GM21529 (cell line): Measurements from ENCODE around the gene WNT7A.

ENCODE experiments used
- ATAC-seq: cut with Tn5 transposase; IDR thresholded peaks from one replicate; pipeline ENCODE4 v1.9.1; 2021; ENCODE audit not compliant: unreplicated experiment

Gene WNT7A

GRCh38 chr3:13846716-13847570 lies 32.9 kb downstream of the WNT7A start:
- no peak for ATAC-seq

DNA sequence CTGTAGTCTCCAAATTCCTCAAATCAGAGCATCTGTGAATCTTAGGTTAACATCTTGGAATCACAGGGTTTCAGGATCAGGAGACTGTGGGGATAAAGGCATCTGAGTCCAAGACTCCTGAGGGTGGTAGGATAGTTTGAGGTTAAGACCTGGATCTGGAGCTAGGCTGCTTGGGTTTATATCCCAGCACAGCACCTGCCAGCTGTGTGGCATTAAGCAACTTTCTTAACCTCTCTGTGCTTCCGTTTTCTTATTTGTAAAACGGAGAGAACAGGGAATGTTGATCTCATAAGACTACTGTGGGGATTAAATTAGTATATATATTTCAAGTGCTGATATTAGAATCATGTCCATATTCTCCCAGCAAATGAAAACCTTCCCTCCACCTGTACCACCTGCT lies 33.6 kb downstream of the WNT7A start:
- no peak for ATAC-seq

- no peak for ATAC-seq
Observed at GRCh38 chr3:13845806-13846205, 34.1 kb downstream of the WNT7A start.

DNA sequence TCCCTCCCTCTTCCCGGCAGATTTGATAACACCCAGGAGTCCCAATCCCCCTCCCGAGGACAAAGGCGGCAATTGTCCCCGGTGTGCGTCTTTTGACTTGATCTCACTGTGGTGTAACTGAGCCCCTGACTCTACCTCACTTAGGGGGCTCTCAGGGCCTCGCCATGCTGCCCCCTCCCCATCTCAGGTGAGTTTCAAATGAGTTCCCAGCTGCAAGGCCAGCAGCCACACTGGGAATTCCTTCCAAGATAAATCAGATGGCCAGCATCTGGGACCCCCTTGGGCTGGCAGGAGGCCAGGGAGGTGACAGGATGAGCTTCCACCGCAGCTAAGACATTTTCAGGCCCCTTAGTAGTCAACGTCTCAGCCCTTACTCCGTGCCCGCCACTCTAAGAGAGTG lies 35.0 kb downstream of the WNT7A start:
- no peak for ATAC-seq

- no peak for ATAC-seq
Observed at GRCh38 chr3:13844286-13844685, 35.6 kb downstream of the WNT7A start.

- ATAC-seq = no peak
Observed at GRCh38 chr3:13843351-13843750, 36.5 kb downstream of the WNT7A start.

DNA sequence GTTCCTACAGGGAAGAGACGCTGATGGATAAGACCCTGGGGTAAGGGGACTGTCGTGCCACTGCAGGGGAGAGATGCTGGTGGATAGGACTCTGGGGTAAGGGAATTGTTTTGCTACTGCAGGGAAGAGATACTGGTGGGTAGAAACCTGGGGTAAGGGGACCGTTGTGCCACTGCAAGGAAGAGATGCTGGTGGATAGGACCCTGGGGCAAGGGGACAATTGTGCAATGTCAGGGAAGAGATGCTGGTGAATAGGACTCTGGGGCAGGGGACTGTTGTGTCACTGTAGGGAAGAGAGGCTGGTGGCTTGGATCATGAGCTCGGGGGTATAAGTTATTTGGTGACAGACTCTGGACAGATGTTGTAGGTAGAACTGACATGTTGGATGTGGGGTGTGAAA lies 37.6 kb downstream of the WNT7A start:
- ATAC-seq = no peak

GRCh38 chr3:13841826-13842225 lies 38.0 kb downstream of the WNT7A start:
- ATAC-seq = no peak

DNA sequence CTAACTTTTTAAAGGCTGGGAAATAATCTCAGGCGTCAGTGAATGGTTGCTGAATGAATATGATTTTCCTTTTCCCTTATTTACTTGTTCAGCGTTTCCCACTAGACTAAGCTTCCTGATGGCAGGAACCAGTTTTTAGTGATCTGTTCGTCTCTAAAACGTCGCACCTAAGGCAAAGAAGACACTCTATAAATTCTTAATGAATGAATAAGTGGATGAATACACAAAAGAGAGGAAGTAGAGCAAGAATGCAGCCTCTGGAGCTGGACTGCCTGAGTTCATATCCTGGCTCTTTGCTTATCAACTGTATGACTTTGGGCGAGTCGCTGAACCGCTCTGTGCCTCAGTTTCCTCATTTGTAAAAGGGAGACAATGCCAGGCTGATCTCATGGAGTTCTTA lies 38.7 kb downstream of the WNT7A start:
- no peak for ATAC-seq

DNA sequence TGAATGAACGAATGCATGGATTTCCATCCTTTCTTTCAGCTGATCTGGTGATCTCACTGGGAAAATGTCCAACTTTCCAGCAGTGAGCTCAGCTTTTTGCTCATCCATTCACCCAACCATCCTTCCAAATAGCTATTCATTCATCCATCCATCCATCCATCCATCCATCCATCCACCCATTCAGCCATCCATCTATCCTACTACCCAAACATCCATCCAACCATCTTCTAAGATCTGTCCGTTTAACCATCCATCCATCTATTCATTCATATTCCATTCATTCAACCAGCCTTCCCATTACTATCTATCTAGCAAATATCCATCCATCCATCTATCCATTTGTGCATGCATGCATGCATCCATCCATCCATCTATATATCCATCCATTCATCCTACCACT lies 39.4 kb downstream of the WNT7A start:
- ATAC-seq = no peak

GRCh38 chr3:13839726-13840340 lies 40.0 kb downstream of the WNT7A start:
- no peak for ATAC-seq

DNA sequence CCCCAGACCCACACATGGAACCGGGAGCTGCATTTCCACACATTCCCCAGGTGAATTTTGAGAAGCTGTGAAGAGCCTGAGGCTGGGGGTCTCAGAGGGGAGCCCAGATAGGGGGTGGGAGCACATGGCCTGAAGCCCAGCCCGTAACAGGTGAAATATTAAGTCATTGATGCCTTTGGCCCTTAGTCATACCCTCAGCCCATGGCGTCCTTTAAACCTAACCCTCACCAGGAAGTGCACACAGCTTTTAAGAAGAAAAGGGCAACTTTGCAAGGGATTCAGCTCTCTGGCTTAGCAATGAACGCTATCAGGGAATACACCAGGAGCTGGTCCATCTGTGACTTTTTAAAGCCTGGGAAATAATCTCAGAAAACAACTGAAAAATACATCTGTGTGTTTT lies 40.6 kb downstream of the WNT7A start:
- no peak for ATAC-seq

- no peak for ATAC-seq
Observed at GRCh38 chr3:13838421-13838820, 41.5 kb downstream of the WNT7A start.

DNA sequence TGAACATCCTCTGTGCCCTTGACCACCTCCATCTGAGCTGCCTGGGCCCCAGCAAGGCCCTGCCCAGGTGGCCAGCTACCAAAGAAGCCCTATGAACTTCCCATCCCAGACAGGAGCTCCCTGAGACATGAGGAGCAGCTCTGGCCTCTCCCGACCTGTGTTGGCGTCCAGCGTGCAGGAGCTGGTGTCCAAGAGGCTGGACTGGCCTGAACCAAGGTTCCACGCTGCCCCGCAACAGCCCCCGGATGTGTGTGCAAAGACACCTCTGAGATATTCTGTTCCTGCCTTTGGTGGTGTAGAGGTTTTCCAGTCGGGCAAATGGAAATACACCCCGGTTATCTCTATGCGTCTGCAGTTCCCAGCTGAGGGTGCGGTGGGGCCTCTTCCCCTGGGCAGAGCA lies 42.1 kb downstream of the WNT7A start:
- ATAC-seq = no peak

GRCh38 chr3:13836658-13837587 lies 42.9 kb downstream of the WNT7A start:
- ATAC-seq = no peak

GRCh38 chr3:13835246-13835645 lies 44.6 kb downstream of the WNT7A start:
- no peak for ATAC-seq

DNA sequence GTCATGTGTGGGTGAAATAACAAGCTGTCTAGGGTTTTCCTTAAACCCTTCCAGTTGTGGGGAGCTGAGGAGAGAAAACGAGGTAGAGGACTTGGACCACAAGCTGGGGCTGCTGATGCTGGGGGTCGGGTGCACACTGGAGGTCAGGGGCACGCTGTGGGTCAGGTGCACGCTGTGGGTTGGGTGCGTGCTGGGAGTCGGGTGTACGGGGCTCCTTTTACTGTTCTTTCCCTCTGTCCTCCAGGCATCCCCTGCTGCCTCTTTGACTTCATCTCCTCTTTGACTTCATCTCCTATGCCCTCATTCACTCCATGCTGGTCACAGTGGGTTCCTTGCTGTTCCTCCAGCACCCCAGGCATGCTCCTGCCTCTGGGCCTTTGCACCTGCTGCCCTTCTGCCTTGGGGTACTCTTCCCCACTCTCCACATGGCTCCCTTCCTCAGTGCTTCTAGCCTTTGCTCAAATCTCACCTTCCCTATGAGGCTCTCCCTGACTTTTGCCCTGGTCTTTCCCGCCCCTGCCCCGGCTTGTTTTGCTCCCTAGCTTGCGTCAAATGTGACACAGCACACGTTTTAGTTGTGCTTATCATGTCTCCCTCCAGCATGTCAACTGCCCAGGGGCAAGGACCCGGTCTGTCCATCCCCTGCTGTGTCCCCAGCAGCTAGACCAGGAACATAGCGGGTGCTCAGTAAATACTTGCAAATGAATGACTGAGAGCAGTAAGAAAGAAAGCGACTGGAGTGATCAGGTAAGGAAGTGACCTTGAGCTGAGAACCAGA lies 45.4 kb downstream of the WNT7A start:
- ATAC-seq = no peak

- no peak for ATAC-seq
Observed at GRCh38 chr3:13833506-13834257, 46.2 kb downstream of the WNT7A start.

- ATAC-seq = no peak
Observed at GRCh38 chr3:13832130-13832529, 47.7 kb downstream of the WNT7A start.

GRCh38 chr3:13831386-13831996 lies 48.4 kb downstream of the WNT7A start:
- ATAC-seq = no peak
